ENCODE measurements around the gene NIPAL4. TPM values are rescaled to one million over a fixed set of nuclear protein-coding genes. Genes with fewer than 3 reads are reported as not detected.

NIPAL4 gene
- total RNA-seq, 1 experiment from 2014 or later, result not detected

- in situ Hi-C loops (cut with HindIII; ENCODE audit: low pct_unique_long_range_greater_than_20kb, low sequenced_read_pairs), result no loop called here
- DNase-seq (ENCODE audit: low read depth, low spot score), result no peak
Observed at GRCh38 chr5:157523976-157524375, 64.0 kb downstream of the NIPAL4 start.

Other genes starting within 250 kb of the NIPAL4 start
- 10.1 and 11.0 TPM in 2 replicates for gene CYFIP2, start 194.1 kb upstream of the NIPAL4 start, total RNA-seq (2014; rRNA removed; shearing (Covaris generic))
- 1.4 and 2.6 TPM in 2 replicates for gene ADAM19, start 115.6 kb downstream of the NIPAL4 start, total RNA-seq (2014; rRNA removed; shearing (Covaris generic))
- not detected in 2 replicates for gene SOX30, start 192.2 kb downstream of the NIPAL4 start, total RNA-seq (2014; rRNA removed; shearing (Covaris generic))
- gene C5orf52, start 211.3 kb downstream of the NIPAL4 start, total RNA-seq (2014; rRNA removed; shearing (Covaris generic)), result not detected in 2 replicates